ENCODE data around the gene MAML1.

GRCh38 chr5:179720222-179720621 lies 12.4 kb upstream of the MAML1 start:
- TF ChIP-seq, protein P1, sequence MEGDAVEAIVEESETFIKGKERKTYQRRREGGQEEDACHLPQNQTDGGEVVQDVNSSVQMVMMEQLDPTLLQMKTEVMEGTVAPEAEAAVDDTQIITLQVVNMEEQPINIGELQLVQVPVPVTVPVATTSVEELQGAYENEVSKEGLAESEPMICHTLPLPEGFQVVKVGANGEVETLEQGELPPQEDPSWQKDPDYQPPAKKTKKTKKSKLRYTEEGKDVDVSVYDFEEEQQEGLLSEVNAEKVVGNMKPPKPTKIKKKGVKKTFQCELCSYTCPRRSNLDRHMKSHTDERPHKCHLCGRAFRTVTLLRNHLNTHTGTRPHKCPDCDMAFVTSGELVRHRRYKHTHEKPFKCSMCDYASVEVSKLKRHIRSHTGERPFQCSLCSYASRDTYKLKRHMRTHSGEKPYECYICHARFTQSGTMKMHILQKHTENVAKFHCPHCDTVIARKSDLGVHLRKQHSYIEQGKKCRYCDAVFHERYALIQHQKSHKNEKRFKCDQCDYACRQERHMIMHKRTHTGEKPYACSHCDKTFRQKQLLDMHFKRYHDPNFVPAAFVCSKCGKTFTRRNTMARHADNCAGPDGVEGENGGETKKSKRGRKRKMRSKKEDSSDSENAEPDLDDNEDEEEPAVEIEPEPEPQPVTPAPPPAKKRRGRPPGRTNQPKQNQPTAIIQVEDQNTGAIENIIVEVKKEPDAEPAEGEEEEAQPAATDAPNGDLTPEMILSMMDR (IDR thresholded peaks at IDR 0.05): no peak
- TF ChIP-seq EZH2 (IDR thresholded peaks at IDR 0.05; ENCODE audit: borderline replicate concordance, insufficient read depth, low read depth, low read length, poor library complexity, severe bottlenecking): no peak

Measured in B cell (primary cell).